Testis (tissue), 2 donors: ENCODE results near the gene TNFRSF11A.

Experiments used
- POLR2A ChIP-seq: fragments of 450-650 bp; IDR thresholded peaks from one replicate; pipeline ENCODE4 v1.6.1; 2017; ENCODE audit warnings: antibody characterized with exemption, mild to moderate bottlenecking, moderate library complexity
- TF ChIP-seq, protein P1 (sequence below), 3 experiments: fragments of 450-650 bp in 2 of 3; fragments of 200-600 bp in 1 of 3; sonication (generic) in 1 of 3; IDR thresholded peaks; one replicate each; pipeline ENCODE4 v1.5.1; 2016 to 2019; ENCODE audit warnings: antibody characterized with exemption in 3 of 3, mild to moderate bottlenecking in 2 of 3, moderate library complexity in 1 of 3

DNA sequence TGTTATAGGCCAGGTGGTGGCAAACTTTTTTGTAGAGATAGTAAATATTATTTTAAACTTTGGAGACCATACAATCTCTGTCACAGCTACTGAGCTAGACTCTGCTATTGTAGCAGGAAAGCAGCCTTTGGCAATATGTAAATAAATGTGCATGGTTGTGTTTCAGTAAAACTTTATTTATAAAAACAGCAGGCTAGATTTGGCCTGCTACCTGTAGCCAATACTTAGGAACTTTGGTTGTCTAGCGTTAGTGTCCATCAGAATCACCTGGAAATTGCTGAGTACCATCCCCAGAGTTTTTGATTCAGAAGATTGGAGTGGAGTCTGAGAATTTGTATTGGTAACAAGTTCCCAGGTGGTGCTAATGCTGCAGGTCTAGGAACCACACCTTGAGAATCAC, 23.8 kb upstream of the TNFRSF11A start:
- TF ChIP-seq, protein P1, sequence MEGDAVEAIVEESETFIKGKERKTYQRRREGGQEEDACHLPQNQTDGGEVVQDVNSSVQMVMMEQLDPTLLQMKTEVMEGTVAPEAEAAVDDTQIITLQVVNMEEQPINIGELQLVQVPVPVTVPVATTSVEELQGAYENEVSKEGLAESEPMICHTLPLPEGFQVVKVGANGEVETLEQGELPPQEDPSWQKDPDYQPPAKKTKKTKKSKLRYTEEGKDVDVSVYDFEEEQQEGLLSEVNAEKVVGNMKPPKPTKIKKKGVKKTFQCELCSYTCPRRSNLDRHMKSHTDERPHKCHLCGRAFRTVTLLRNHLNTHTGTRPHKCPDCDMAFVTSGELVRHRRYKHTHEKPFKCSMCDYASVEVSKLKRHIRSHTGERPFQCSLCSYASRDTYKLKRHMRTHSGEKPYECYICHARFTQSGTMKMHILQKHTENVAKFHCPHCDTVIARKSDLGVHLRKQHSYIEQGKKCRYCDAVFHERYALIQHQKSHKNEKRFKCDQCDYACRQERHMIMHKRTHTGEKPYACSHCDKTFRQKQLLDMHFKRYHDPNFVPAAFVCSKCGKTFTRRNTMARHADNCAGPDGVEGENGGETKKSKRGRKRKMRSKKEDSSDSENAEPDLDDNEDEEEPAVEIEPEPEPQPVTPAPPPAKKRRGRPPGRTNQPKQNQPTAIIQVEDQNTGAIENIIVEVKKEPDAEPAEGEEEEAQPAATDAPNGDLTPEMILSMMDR (IDR thresholded peaks at IDR 0.05), result no peak
- no peak for TF ChIP-seq POLR2A
